Measurements from ENCODE around the gene PHACTR1. TPM values are rescaled to one million over a fixed set of nuclear protein-coding genes. Genes with fewer than 3 reads are reported as not detected.

Gene PHACTR1
- total and polyA plus RNA-seq, 8 donors, result 0.46 to 17.4 (median 6.4) TPM; not detected in 1

- intact Hi-C loops (cut with DNase I; ENCODE audit: low total_unique reads), result no loop called here
- Histone ChIP-seq H3K27ac (no peak overlapping the region), H3K9me3 (no peaks in the 10 kb centered on the region), H3K36me3 (no peaks in the 10 kb centered on the region), H3K4me3 (no peak overlapping the region), H3K27me3 (peaks cover 0 to 4% (median 0%) of the 10 kb centered on the region in 3 donors), H3K4me1 (no peaks in the 10 kb centered on the region)
- no peak for DNase-seq
- TF ChIP-seq POLR2AphosphoS5 (IDR thresholded peaks at IDR 0.05), result no peak
- TF ChIP-seq CTCF (IDR thresholded peaks at IDR 0.05), result no peak
- no peak for TF ChIP-seq POLR2A (IDR thresholded peaks at IDR 0.05)
- WGBS, 5 donors, result 58 to 75% (median 64%) methylated on average over 4 of the region's 4 CpGs
These were observed 81.8 kb downstream of the PHACTR1 start for GRCh38 chr6:12798326-12798725.

GRCh38 chr6:12800120-12800519 is 83.6 kb downstream of the PHACTR1 start:
- Histone ChIP-seq H3K4me3 (no peak overlapping the region), H3K27ac (no peak overlapping the region), H3K4me1 (no peaks in the 10 kb centered on the region), H3K36me3 (no peaks in the 10 kb centered on the region), H3K27me3 (peaks cover 0 to 4% (median 0%) of the 10 kb centered on the region in 3 donors), H3K9me3 (no peaks in the 10 kb centered on the region)
- DNase-seq, result no peak
- 55 to 74% (median 72%) methylated on average over 1 of the region's 1 CpG for WGBS, 5 donors
- intact Hi-C loops (cut with DNase I; ENCODE audit: low total_unique reads), result no loop called here
- TF ChIP-seq CTCF (IDR thresholded peaks at IDR 0.05) (no peak), EP300 (IDR thresholded peaks at IDR 0.05) (no peak), POLR2A (IDR thresholded peaks at IDR 0.05) (no peak), POLR2AphosphoS5 (IDR thresholded peaks at IDR 0.05) (no peak)

GRCh38 chr6:12801141-12801540 is 84.6 kb downstream of the PHACTR1 start:
- H3K9me3 ChIP-seq, result no peaks in the 10 kb centered on the region
- no peak overlapping the region for H3K4me3 ChIP-seq
- no peaks in the 10 kb centered on the region for H3K4me1 ChIP-seq
- TF ChIP-seq POLR2A (IDR thresholded peaks at IDR 0.05) (no peak), POLR2AphosphoS5 (IDR thresholded peaks at IDR 0.05) (no peak), EP300 (IDR thresholded peaks at IDR 0.05) (no peak), CTCF (IDR thresholded peaks at IDR 0.05) (no peak)
- 24 to 47% (median 38%) methylated on average over 3 of the region's 3 CpGs for WGBS, 5 donors
- intact Hi-C loops (cut with DNase I; ENCODE audit: low total_unique reads), result no loop called here
- H3K27me3 ChIP-seq, result peaks cover 0 to 4% (median 0%) of the 10 kb centered on the region in 3 donors
- H3K36me3 ChIP-seq, result no peaks in the 10 kb centered on the region
- no peak overlapping the region for H3K27ac ChIP-seq
- DNase-seq, result peak in 1 of 2 donors; percentile 28

- no peaks in the 10 kb centered on the region for H3K9me3 ChIP-seq
These were observed 85.9 kb downstream of the PHACTR1 start for GRCh38 chr6:12802440-12802839.

More at GRCh38 chr6:12802440-12802839, 85.9 kb downstream of the PHACTR1 start:
- intact Hi-C loops (cut with DNase I; ENCODE audit: low total_unique reads), result no loop called here
- 82 to 96% (median 92%) methylated on average over 4 of the region's 4 CpGs for WGBS, 5 donors
- TF ChIP-seq CTCF (IDR thresholded peaks at IDR 0.05) (no peak), POLR2A (IDR thresholded peaks at IDR 0.05) (no peak), POLR2AphosphoS5 (IDR thresholded peaks at IDR 0.05) (no peak), EP300 (IDR thresholded peaks at IDR 0.05) (no peak)
- Histone ChIP-seq H3K27me3 (peaks cover 0 to 2% (median 0%) of the 10 kb centered on the region in 3 donors), H3K4me3 (no peak overlapping the region), H3K27ac (no peak overlapping the region), H3K36me3 (no peaks in the 10 kb centered on the region), H3K4me1 (no peaks in the 10 kb centered on the region)
- DNase-seq, result no peak

Data from stomach (tissue), 9 donors.